NT2/D1 (cell line): ENCODE measurements around the gene RUNX2.

Experiments
- SUZ12 ChIP-seq: IDR thresholded peaks from 2 replicates; pipeline ENCODE4 v1.6.1; 2011; ENCODE audit not compliant: insufficient read length, insufficient read depth; ENCODE audit errors: extremely low read depth
- YY1 ChIP-seq: IDR thresholded peaks from 2 replicates; pipeline ENCODE4 v1.6.1; 2011; ENCODE audit not compliant: insufficient read length, insufficient read depth

DNA sequence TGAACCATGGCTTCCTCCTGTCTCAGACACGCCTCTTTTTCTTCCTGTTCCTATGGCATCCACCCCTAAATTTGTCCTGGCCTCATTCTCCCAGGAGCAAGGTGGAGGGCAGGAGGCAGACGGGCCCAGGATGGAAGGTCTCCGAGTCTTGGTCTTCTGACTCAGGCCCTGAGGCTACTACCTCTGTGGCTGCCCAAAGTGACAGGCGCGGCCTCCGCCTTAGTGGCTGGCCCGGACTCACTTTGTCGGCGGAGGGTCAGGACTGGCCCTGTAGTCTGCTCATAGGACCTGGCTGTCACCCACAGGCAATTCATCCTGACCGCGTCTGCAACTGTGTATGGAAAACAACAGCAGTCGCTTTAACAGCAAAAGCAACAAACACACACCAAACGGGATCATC lies 312.7 kb downstream of the RUNX2 start:
- no peak for TF ChIP-seq SUZ12
- TF ChIP-seq YY1: no peak
